Heart left ventricle (tissue), 16 donors: Measurements from ENCODE around the gene TOR4A. TPM values are rescaled to one million over a fixed set of nuclear protein-coding genes. Genes with fewer than 3 reads are reported as not detected.

Experiments used
- ATAC-seq, 4 donors: fragments of 200-7000 bp; cut with Tn5 transposase; one replicate each; pipeline ENCODE4 v1.9.1; 2020 to 2022; ENCODE audit warnings: moderate library complexity in 4 of 4, mild to moderate bottlenecking in 3 of 4, moderate number of reproducible peaks in 1 of 4
- DNase-seq, 5 donors: peaks; one replicate each; pipeline ENCODE4 v3.0.0-alpha.2; 2020
- H3K27ac ChIP-seq, 12 donors: fragments of 200-600 bp; sonication (generic) in 4 of 12; one replicate each; pipeline versions ENCODE4 v1.5.0 to v1.8.0; 2016 to 2022; ENCODE audit warnings: mild to moderate bottlenecking in 2 of 12
- H3K27me3 ChIP-seq, 9 donors: fragments of 200-600 bp; sonication (generic) in 2 of 9; one replicate each; pipeline versions ENCODE4 v1.5.1 to v1.8.0; 2016 to 2022; ENCODE audit warnings: mild to moderate bottlenecking in 3 of 9
- H3K36me3 ChIP-seq, 9 donors: fragments of 200-600 bp; sonication (generic) in 2 of 9; one replicate each; pipeline versions ENCODE4 v1.5.0 to v1.8.0; 2018 to 2022; ENCODE audit warnings: mild to moderate bottlenecking in 2 of 9
- H3K4me1 ChIP-seq, 12 donors: fragments of 200-600 bp; sonication (generic) in 4 of 12; one replicate each; pipeline versions ENCODE4 v1.5.0 to v1.8.0; 2016 to 2022; ENCODE audit warnings: mild to moderate bottlenecking in 3 of 12
- H3K4me3 ChIP-seq, 12 donors: fragments of 200-600 bp; sonication (generic) in 4 of 12; one replicate each; pipeline versions ENCODE4 v1.5.0 to v1.8.0; 2017 to 2022; ENCODE audit warnings: mild to moderate bottlenecking in 9 of 12, moderate library complexity in 4 of 12
- H3K9me3 ChIP-seq, 12 donors: fragments of 200-600 bp; sonication (generic) in 4 of 12; one replicate each; pipeline versions ENCODE4 v1.5.0 to v1.8.0; 2016 to 2022; ENCODE audit warnings: mild to moderate bottlenecking in 1 of 12
- POLR2A ChIP-seq, 2 donors: fragments of 450-650 bp; IDR thresholded peaks; one replicate each; pipeline ENCODE4 v1.6.1; 2017; ENCODE audit warnings: antibody characterized with exemption in 2 of 2, mild to moderate bottlenecking in 2 of 2, moderate library complexity in 2 of 2
- WGBS, 4 donors: extraction: QIAGEN DNeasy Blood & Tissue Kit in 2 of 4; methylation state at CpG; one replicate each; pipeline versions ENCODE4 v1.1.5 to v1.1.7; 2013 to 2018; 5-methylcytosine and 5-hydroxymethylcytosine counted together
- intact Hi-C, 10 donors: fragments of 100-400 bp; cut with DNase I; formaldehyde crosslinking; loops; one replicate each; pipeline versions ENCODE4 v1.11.1 to v1.14.2; 2022
- polyA plus RNA-seq, 2 donors: library from polyadenylated mRNA; stranded (reverse); fragments of 200-250 nt; gene quantifications; one replicate each; pipeline ENCODE4 v1.2.3, GENCODE V29; 2013
- total RNA-seq, 9 donors: library from RNA; depleted of rRNA in 2 of 9; stranded (reverse); fragments of >200 nt in 2 of 9; fragmentation: NEBNext Ultra II Directional in 3 of 9; extraction: Animal tissue kit (Norgen Biotek cat#: 25700) in 3 of 9; gene quantifications; one replicate each; pipeline versions ENCODE4 v1.1.0 to v1.2.4, GENCODE V29; 2016 to 2023
- TF ChIP-seq, protein P1 (sequence below), 12 donors: fragments of 200-600 bp; sonication (generic) in 4 of 12; IDR thresholded peaks; one replicate each; pipeline versions ENCODE4 v1.5.0 to v1.8.0; 2018 to 2022; ENCODE audit warnings: antibody characterized with exemption in 12 of 12, mild to moderate bottlenecking in 5 of 12
- donor health status: ischemic (EF 13 %, LVEDD 7.1; RV severe dilation, severe dysfunction).
- donor health status: healthy with polysubstance abuse.
- donor health status: DM: no; HTN: yes; CAD: no.
- donor health status: DM: no; HTN: no; CAD: no.
- donor health status: ischemic (EF 25% LVEDD 6.9; RV normal size, moderate dysfunction).
- donor health status: ischemic (EF 25% LVEDD 5.7; RV mildly dilated, moderate dysfunction).
- donor health status: healthy.
- donor health status: DM: yes; HTN: yes; CAD: no.
- donor health status: ischemic (EF 35%, LVEDD 5.7; RV mildly dilated, moderate dysfunction).
- donor health status: nonischemic (EF 11% LVEDD 7.7; RV severe dilation, severe dysfunction).
- donor health status: DM: yes; HTN: yes; CAD: no.
- donor health status: PGD.
- donor health status: ischemic (EF 29% LVEDD 5.4; RV normal size, mild dysfunction).
- donor health status: nonischemic (EF 23%, LVEDD 6.1; RV moderate dilation, normal function).

Gene TOR4A
- total and polyA plus RNA-seq, 11 donors, result 6.6 to 46.4 (median 16.4) TPM

DNA sequence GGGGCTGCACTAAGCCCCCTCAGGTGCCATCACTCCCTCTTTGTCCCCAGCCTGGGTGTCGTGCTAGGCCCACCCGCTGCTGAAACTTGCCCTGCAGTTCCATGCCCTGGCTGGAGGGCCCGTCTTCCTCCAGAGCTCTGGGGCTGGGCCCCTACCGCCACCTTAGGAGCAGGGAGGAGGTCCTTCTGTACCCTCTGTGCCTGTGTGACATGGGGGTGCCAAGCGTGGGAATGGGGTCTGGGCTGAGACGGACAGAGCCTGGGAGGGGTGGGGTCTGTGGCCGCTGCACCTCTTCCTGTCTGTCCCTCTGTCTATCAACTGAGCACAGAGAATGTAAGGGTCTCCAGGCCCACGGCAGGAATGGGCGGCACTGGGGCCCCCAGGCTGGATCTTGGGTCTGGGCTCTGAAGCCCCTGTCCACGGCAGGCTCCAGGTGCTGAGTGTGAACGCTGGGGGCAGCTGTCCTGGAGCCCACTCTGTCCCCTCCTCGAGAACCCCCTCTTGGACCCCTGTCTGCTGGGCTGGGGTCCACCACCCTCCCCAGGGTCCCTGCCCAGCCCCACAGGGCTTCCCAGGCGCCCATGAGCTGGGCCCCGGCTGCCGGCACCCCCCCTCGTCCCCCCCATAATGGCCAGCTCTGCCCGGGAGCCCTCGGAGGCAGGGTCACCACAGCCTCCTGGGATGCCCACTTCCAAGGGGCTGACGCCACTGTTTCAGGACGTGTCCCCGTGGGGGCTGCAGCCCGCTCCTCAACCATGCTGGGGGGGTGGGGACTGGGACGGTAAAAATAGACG, 40.4 kb downstream of the TOR4A start:
- no peak for TF ChIP-seq POLR2A (IDR thresholded peaks at IDR 0.05)
- TF ChIP-seq, protein P1, sequence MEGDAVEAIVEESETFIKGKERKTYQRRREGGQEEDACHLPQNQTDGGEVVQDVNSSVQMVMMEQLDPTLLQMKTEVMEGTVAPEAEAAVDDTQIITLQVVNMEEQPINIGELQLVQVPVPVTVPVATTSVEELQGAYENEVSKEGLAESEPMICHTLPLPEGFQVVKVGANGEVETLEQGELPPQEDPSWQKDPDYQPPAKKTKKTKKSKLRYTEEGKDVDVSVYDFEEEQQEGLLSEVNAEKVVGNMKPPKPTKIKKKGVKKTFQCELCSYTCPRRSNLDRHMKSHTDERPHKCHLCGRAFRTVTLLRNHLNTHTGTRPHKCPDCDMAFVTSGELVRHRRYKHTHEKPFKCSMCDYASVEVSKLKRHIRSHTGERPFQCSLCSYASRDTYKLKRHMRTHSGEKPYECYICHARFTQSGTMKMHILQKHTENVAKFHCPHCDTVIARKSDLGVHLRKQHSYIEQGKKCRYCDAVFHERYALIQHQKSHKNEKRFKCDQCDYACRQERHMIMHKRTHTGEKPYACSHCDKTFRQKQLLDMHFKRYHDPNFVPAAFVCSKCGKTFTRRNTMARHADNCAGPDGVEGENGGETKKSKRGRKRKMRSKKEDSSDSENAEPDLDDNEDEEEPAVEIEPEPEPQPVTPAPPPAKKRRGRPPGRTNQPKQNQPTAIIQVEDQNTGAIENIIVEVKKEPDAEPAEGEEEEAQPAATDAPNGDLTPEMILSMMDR (IDR thresholded peaks at IDR 0.05), result no peak
- Histone ChIP-seq H3K27ac (peak overlapping the region; percentile 9 to 97 (median 75)), H3K4me1 (peaks cover 3 to 83% (median 45%) of the 10 kb centered on the region in 12 donors), H3K36me3 (no peaks in the 10 kb centered on the region), H3K9me3 (no peaks in the 10 kb centered on the region), H3K4me3 (peak overlapping the region in 1 of 12 donors; percentile 16), H3K27me3 (peaks cover 0 to 21% (median 6%) of the 10 kb centered on the region in 9 donors)
- peak in 1 of 4 donors; percentile 16 for ATAC-seq
- 56 to 73% (median 70%) methylated on average over 14 to 24 of the region's 24 CpGs for WGBS, 4 donors
- intact Hi-C loops, result loop anchor here in 2 of 10 donors (2.0 to 5.0 kb wide), 2 partner anchors 15 to 74 kb away; partner anchors contain the start of gene NRARP (in 1 of the 2)
- peak; percentile 37 to 65 (median 48) for DNase-seq

- Histone ChIP-seq H3K27ac (peak overlapping the region; percentile 48 to 97 (median 75)), H3K4me3 (peak overlapping the region in 4 of 12 donors; percentile 5 to 21 (median 18)), H3K9me3 (no peaks in the 10 kb centered on the region), H3K27me3 (peaks cover 0 to 21% (median 6%) of the 10 kb centered on the region in 9 donors), H3K36me3 (no peaks in the 10 kb centered on the region), H3K4me1 (peaks cover 3 to 83% (median 45%) of the 10 kb centered on the region in 12 donors)
- whole genome bisulfite sequencing, 4 donors, result 59 to 70% (median 65%) methylated on average over 13 to 18 of the region's 18 CpGs
- DNase-seq (peak in 1 of 5 donors; percentile 59), ATAC-seq (no peak)
- intact Hi-C loops, result loop anchor here in 2 of 10 donors (2.0 to 5.0 kb wide), 2 partner anchors 16 to 74 kb away; partner anchors contain the start of gene NRARP (in 1 of the 2)
- TF ChIP-seq POLR2A (IDR thresholded peaks at IDR 0.05), result no peak
- TF ChIP-seq, protein P1 (IDR thresholded peaks at IDR 0.05), result no peak
These were observed 41.1 kb downstream of the TOR4A start for GRCh38 chr9:137318602-137319001.

GRCh38 chr9:137319011-137319738, 41.6 kb downstream of the TOR4A start:
- DNase-seq, result peak; percentile 78 to 87 (median 82)
- peak overlapping the region; percentile 48 to 97 (median 75) for H3K27ac ChIP-seq
- ATAC-seq, result peak; percentile 70 to 85 (median 74)
- H3K9me3 ChIP-seq, result no peaks in the 10 kb centered on the region
- peaks cover 0 to 21% (median 6%) of the 10 kb centered on the region in 9 donors for H3K27me3 ChIP-seq
- H3K36me3 ChIP-seq, result no peaks in the 10 kb centered on the region
- H3K4me3 ChIP-seq, result peak overlapping the region in 4 of 12 donors; percentile 5 to 21 (median 18)
- peaks cover 3 to 79% (median 45%) of the 10 kb centered on the region in 12 donors for H3K4me1 ChIP-seq
- TF ChIP-seq, protein P1 (IDR thresholded peaks at IDR 0.05), result peak; percentile 31 to 70 (median 54)
- no peak for TF ChIP-seq POLR2A (IDR thresholded peaks at IDR 0.05)
- intact Hi-C loops, result loop anchor here in 2 of 10 donors (2.0 to 5.0 kb wide), 2 partner anchors 16 to 73 kb away; partner anchors contain the start of gene NRARP (in 1 of the 2)
- 57 to 73% (median 62%) methylated on average over 19 to 26 of the region's 26 CpGs for WGBS, 4 donors
